B cell (primary cell): ENCODE data around the gene ATAD3B. TPM values are rescaled to one million over a fixed set of nuclear protein-coding genes. Genes with fewer than 3 reads are reported as not detected.
"Not testable (repeated sequence)": the region's sequence is repeated elsewhere in the genome, so short reads cannot be mapped to it uniquely, and the experiment has no call there.

Experiments used
- ATAC-seq: fragments of 200-7000 bp; cut with Tn5 transposase; one replicate; pipeline ENCODE4 v1.10.0; 2021; ENCODE audit warnings: low read depth, mild to moderate bottlenecking, moderate number of reproducible peaks, moderate library complexity
- CTCF ChIA-PET: fragments of 350-600 bp; sonication (Branson Sonifier 250); formaldehyde crosslinking; loops from one replicate; lab custom pipeline; 2021; ENCODE audit warnings: antibody characterized with exemption, inconsistent platforms; lab: Charles Lee
- POLR2A ChIA-PET: fragments of 350-600 bp; sonication (Branson Sonifier 250); formaldehyde crosslinking; loops from one replicate; lab custom pipeline; 2021; ENCODE audit warnings: antibody characterized with exemption; lab: Charles Lee
- DNase-seq: peaks from one replicate; pipeline ENCODE4 v3.0.0; 2013
- H2AFZ ChIP-seq: 2 replicates; pipeline ENCODE4 v1.6.1; 2012; ENCODE audit warnings: mild to moderate bottlenecking, low read depth, low read length; ENCODE audit not compliant: insufficient read depth, poor library complexity, severe bottlenecking
- H3K27ac ChIP-seq, 2 donors: 1 replicate in 1 of 2; 2 replicates in 1 of 2; pipeline ENCODE4 v1.5.1; 2012 to 2013; ENCODE audit warnings: low read length in 2 of 2, mild to moderate bottlenecking in 2 of 2, moderate library complexity in 1 of 2
- H3K27me3 ChIP-seq, 4 experiments: fragments of 200-600 bp in 1 of 4; sonication (generic) in 1 of 4; replicated peaks in 1 of 4; 1 replicate in 2 of 4; 2 replicates in 2 of 4; pipeline versions ENCODE4 v1.6.1 to v1.7.0; 2013 to 2016; ENCODE audit warnings: low read length in 3 of 4, mild to moderate bottlenecking in 2 of 4, mixed read lengths in 1 of 4, moderate library complexity in 1 of 4; ENCODE audit not compliant: insufficient read depth in 4 of 4, control insufficient read depth in 3 of 4; ENCODE audit errors: control extremely low read depth in 1 of 4
- H3K36me3 ChIP-seq, 2 experiments: replicated peaks in 1 of 2; 1 replicate in 1 of 2; 2 replicates in 1 of 2; pipeline versions ENCODE4 v1.6.1 to v1.7.1; 2013; ENCODE audit warnings: low read length in 1 of 2; ENCODE audit not compliant: insufficient read depth in 2 of 2, control insufficient read depth in 1 of 2; ENCODE audit errors: control extremely low read depth in 1 of 2, extremely low read depth in 1 of 2
- H3K4me1 ChIP-seq, 2 donors: fragments of 200-600 bp in 1 of 2; sonication (generic) in 1 of 2; 1 replicate in 1 of 2; 2 replicates in 1 of 2; pipeline versions ENCODE4 v1.5.1 to v1.6.1; 2013 to 2017; ENCODE audit warnings: low read length in 2 of 2; ENCODE audit not compliant: control insufficient read depth in 2 of 2, insufficient read depth in 2 of 2
- H3K4me2 ChIP-seq: replicated peaks from 2 replicates; pipeline ENCODE3; 2012; ENCODE audit warnings: mild to moderate bottlenecking, low read depth, low read length; ENCODE audit not compliant: poor library complexity, severe bottlenecking
- H3K4me3 ChIP-seq, 5 experiments: fragments of 200-600 bp in 1 of 5; sonication (generic) in 1 of 5; 1 replicate in 3 of 5; 2 replicates in 2 of 5; pipeline versions ENCODE4 v1.5.1 to v1.7.0; 2011 to 2016; ENCODE audit warnings: low read length in 4 of 5, mild to moderate bottlenecking in 4 of 5, low read depth in 2 of 5, control low read depth in 1 of 5, moderate library complexity in 1 of 5; ENCODE audit not compliant: insufficient read depth in 1 of 5; ENCODE audit errors: control extremely low read depth in 1 of 5, extremely low read depth in 1 of 5
- H3K79me2 ChIP-seq: fragments of 200-600 bp; sonication (generic); one replicate; pipeline ENCODE4 v1.6.0; 2016; ENCODE audit warnings: low read length; ENCODE audit not compliant: control insufficient read depth, insufficient read depth
- H3K9ac ChIP-seq: fragments of 200-600 bp; sonication (generic); 2 replicates; pipeline ENCODE4 v1.6.1; 2017; ENCODE audit warnings: mild to moderate bottlenecking, low read length, moderate library complexity
- H3K9me3 ChIP-seq, 3 donors: one replicate each; pipeline versions ENCODE4 v1.6.1 to v1.7.1; 2013; ENCODE audit warnings: low read length in 2 of 3; ENCODE audit not compliant: control insufficient read depth in 2 of 3, insufficient read depth in 1 of 3; ENCODE audit errors: control extremely low read depth in 1 of 3
- H4K20me1 ChIP-seq: 2 replicates; pipeline ENCODE4 v1.6.0; 2012; ENCODE audit warnings: mild to moderate bottlenecking, low read length; ENCODE audit not compliant: insufficient read depth, control insufficient read depth, poor library complexity, severe bottlenecking
- H3K27ac Mint-ChIP-seq: one replicate; pipeline ENCODE4 v1.8.0; 2021; ENCODE audit warnings: mixed read lengths
- H3K27me3 Mint-ChIP-seq: one replicate; pipeline ENCODE4 v1.8.0; 2021; ENCODE audit warnings: mixed read lengths
- H3K4me1 Mint-ChIP-seq: one replicate; pipeline ENCODE4 v1.8.0; 2021; ENCODE audit warnings: mixed read lengths
- H3K4me3 Mint-ChIP-seq: one replicate; pipeline ENCODE4 v1.8.0; 2021; ENCODE audit warnings: mixed read lengths
- H3K9me3 Mint-ChIP-seq: one replicate; pipeline ENCODE4 v1.8.0; 2022; ENCODE audit warnings: mixed read lengths; ENCODE audit not compliant: insufficient read depth
- CTCF ChIP-seq: fragments of 200-600 bp; IDR thresholded peaks from one replicate; pipeline ENCODE4 v1.8.0; 2022; ENCODE audit warnings: antibody characterized with exemption, mild to moderate bottlenecking
- EZH2 ChIP-seq: IDR thresholded peaks from 2 replicates; pipeline ENCODE4 v1.6.1; 2012; ENCODE audit warnings: borderline replicate concordance, low read depth, mild to moderate bottlenecking, moderate library complexity, low read length; ENCODE audit not compliant: insufficient read depth, poor library complexity, severe bottlenecking
- WGBS: methylation state at CpG from one replicate; pipeline ENCODE4 v1.1.5; 2013; ENCODE audit warnings: missing lambda C conversion rate; ENCODE audit not compliant: insufficient coverage; 5-methylcytosine and 5-hydroxymethylcytosine counted together
- intact Hi-C: fragments of 100-400 bp; cut with micrococcal nuclease; formaldehyde crosslinking; loops from one replicate; pipeline ENCODE4 v1.10.0; 2022
- polyA plus RNA-seq: library from polyadenylated mRNA; depleted of rRNA; stranded (reverse); fragments of >200 nt; gene quantifications from 2 replicates; pipeline ENCODE4 v1.2.3, GENCODE V29; 2012
- total RNA-seq, 2 donors: library from RNA; stranded (reverse); fragments of 120-200 nt in 1 of 2; gene quantifications; 1 replicate in 1 of 2; 2 replicates in 1 of 2; pipeline versions ENCODE4 v1.2.3 to v1.2.4, GENCODE V29; 2013 to 2022

The ATAD3B gene
- total and polyA plus RNA-seq, 2 donors (not counting 1 experiment from before 2014, with no cell fraction given) = 50.9 to 51.5 TPM

DNA sequence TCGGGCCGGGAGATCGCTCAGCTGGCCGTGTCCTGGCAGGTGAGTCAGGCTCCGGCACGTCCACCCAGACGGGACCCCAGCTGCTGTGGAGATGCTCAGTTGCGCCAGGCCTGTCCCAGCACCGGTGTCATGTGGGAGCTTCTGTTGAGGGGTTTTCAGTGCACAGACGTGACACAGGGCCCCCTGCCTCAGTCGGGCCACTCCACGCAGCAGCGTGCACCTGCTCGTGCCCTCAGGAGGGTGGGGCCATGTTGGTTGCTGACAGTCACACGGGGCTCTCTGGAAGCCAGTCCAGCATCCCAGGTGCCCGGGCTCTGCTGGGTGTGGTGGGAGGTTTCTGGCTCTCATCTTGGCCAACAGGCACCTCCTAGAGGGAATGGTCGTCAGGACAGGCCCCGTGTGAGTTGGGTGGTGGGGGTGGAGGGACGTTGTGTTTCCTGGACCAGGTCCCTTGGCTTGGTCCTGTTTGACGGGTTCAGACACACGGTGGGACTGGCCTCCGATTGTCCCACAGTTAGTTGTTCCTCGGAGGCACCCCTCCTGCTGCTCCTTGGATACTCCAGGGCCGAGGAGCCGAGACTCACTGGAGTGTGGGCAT lies 19.2 kb downstream of the ATAD3B start:
- Histone ChIP-seq H3K27me3 (no peaks in the 10 kb centered on the region), H3K4me2 (no peak overlapping the region), H3K9ac (no peak overlapping the region), H3K27ac (no peak overlapping the region), H3K36me3 (peaks cover 3 to 24% of the 10 kb centered on the region in 2 experiments), H3K4me3 (no peak overlapping the region), H3K9me3 (peaks cover 0 to 25% (median 1%) of the 10 kb centered on the region in 3 donors), H3K4me1 (no peaks in the 10 kb centered on the region), H2AFZ (no peak overlapping the region), H4K20me1 (no peaks in the 10 kb centered on the region), H3K79me2 (no peaks in the 10 kb centered on the region)
- Mint-ChIP-seq H3K9me3 (peaks cover 4% of the 10 kb centered on the region), H3K27ac (no peak overlapping the region), H3K4me3 (no peak overlapping the region), H3K27me3 (no peaks in the 10 kb centered on the region), H3K4me1 (no peaks in the 10 kb centered on the region)
- DNase-seq (no peak), ATAC-seq (no peak)
- POLR2A ChIA-PET = no interaction called here
- over 99% methylated on average over 18 of the region's 25 CpGs for WGBS
- intact Hi-C loops = no loop called here
- TF ChIP-seq CTCF = no peak
- no peak for TF ChIP-seq EZH2
- CTCF ChIA-PET = no interaction called here

DNA sequence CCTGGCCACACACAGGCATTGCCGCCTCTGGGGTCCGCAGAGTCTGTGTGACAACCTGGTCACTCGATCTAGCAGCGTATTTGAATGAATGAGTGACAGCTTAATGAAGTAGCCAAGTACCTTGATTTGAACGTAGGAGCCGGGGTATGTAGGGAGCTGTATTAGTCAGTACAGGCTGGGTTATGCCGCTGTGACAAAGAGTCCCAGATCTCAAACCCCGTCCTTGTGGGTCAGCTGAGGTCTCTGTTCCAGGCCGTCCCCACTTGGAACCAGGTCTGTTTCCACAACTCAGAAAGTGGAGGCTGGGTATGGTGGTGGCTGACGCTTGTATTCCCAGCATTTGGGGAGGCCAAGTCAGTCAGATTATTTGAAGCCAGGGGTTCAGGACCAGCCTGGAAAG lies 20.0 kb downstream of the ATAD3B start:
- H3K9me3 Mint-ChIP-seq = peaks cover 4% of the 10 kb centered on the region
- H3K4me3 Mint-ChIP-seq = no peak overlapping the region
- H3K27me3 ChIP-seq = no peaks in the 10 kb centered on the region
- no peak overlapping the region for H2AFZ ChIP-seq
- intact Hi-C loops = no loop called here
- H3K4me1 ChIP-seq = no peaks in the 10 kb centered on the region
- H3K36me3 ChIP-seq = peaks cover 3 to 24% of the 10 kb centered on the region in 2 experiments
- no peak for ATAC-seq
- no peak overlapping the region for H3K4me3 ChIP-seq
- no peak overlapping the region for H3K27ac ChIP-seq
- no peak overlapping the region for H3K27ac Mint-ChIP-seq
- no peak for TF ChIP-seq EZH2
- TF ChIP-seq CTCF = no peak
- H3K79me2 ChIP-seq = no peaks in the 10 kb centered on the region
- ChIA-PET CTCF (no interaction called here), POLR2A (no interaction called here)
- peaks cover 0 to 25% (median 1%) of the 10 kb centered on the region in 3 donors for H3K9me3 ChIP-seq
- no peak overlapping the region for H3K4me2 ChIP-seq
- H3K9ac ChIP-seq = no peak overlapping the region
- no peaks in the 10 kb centered on the region for H3K4me1 Mint-ChIP-seq
- H4K20me1 ChIP-seq = no peaks in the 10 kb centered on the region
- WGBS = 99% methylated on average over 10 of the region's 10 CpGs
- no peaks in the 10 kb centered on the region for H3K27me3 Mint-ChIP-seq
- DNase-seq = no peak

DNA sequence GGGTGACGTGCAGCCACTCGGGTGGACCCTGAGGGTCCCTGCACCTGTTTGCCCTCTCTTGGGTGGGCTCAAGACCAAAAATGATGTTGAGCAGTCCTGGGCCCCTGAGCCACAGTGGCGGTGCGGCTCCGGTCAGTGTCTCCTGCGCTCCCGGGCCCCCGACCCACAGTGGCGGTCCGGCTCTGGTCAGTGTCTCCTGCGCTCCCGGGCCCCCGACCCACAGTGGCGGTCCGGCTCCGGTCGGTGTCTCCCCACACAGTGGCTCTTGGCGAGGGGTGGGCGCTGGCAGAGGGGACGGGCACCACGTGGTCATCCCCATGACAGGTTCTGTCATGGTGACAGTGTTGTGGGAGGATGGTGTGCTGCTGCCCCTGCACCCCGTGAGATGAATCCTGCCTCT lies 22.7 kb downstream of the ATAD3B start:
- POLR2A ChIA-PET, ATAC-seq, H3K4me2 ChIP-seq, H3K4me3 ChIP-seq, H3K4me1 ChIP-seq, H3K4me1 Mint-ChIP-seq, CTCF ChIA-PET, H3K4me3 Mint-ChIP-seq, intact Hi-C loops, H3K27ac Mint-ChIP-seq, H3K27me3 Mint-ChIP-seq, H2AFZ ChIP-seq, DNase-seq, H3K79me2 ChIP-seq, H4K20me1 ChIP-seq, H3K27me3 ChIP-seq, H3K9ac ChIP-seq, H3K9me3 Mint-ChIP-seq, H3K27ac ChIP-seq: not testable (repeated sequence)
- Histone ChIP-seq H3K9me3 (peaks cover 0 to 25% (median 1%) of the 10 kb centered on the region in 3 donors), H3K36me3 (peaks cover 3 to 11% of the 10 kb centered on the region in 2 experiments)
- WGBS = 90% methylated on average over 15 of the region's 22 CpGs
